ENCODE results near the gene CIDEA. TPM values are rescaled to one million over a fixed set of nuclear protein-coding genes. Genes with fewer than 3 reads are reported as not detected.

CIDEA gene
- total RNA-seq, 4 donors from 2014 or later, result 0.31 to 5.1 (median 0.59) TPM; not detected in 1

DNA sequence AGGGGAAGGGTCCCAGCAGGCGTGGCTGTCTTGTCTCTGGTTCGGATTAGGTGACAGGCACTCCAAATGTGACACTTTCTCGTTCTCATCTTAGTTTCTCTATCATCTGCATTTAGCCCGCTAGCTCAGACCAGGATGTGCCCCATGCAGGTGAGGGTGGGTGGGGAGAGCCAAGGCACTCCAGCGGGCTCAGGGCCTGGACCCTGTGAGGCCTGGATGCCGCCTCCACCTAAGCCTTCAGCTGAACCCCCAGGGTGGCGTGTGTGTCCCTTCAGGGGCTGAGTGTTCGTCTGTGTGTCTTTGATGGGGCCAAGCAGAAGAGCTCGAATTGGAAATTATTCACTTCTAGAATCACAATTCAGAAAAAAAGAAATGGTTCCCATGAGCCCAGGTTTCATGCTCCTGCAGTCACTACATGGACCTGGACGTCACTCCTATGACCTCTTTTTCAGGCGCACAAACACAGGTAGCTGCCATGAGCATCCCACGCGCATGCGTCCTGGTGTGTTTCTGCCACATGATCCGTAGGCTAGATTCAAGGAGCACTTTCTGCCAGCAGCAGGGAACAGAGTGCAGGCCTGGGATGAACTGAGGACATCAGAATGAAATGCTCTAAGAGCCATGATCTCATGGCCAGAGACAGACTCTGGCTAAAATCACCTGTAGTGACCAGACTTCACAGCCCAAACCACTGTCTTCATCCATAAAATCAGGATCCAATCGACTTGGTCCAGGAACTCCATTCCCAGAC, 25.8 kb downstream of the CIDEA start:
- Histone ChIP-seq H3K36me3 (no peaks in the 10 kb centered on the region), H3K4me3 (peak overlapping the region; percentile 43 to 57), H3K4me1 (peaks cover 0 to 66% (median 9%) of the 10 kb centered on the region in 3 donors), H3K27me3 (no peaks in the 10 kb centered on the region), H3K27ac (peak overlapping the region; percentile 93 to 98 (median 95)), H3K9me3 (no peaks in the 10 kb centered on the region)
- no peak for ATAC-seq
- WGBS, 2 donors (ENCODE audit: low coverage in 1 of 2), result 60 to 61% methylated on average over 1 to 3 of the region's 16 CpGs
- TF ChIP-seq, protein P1, sequence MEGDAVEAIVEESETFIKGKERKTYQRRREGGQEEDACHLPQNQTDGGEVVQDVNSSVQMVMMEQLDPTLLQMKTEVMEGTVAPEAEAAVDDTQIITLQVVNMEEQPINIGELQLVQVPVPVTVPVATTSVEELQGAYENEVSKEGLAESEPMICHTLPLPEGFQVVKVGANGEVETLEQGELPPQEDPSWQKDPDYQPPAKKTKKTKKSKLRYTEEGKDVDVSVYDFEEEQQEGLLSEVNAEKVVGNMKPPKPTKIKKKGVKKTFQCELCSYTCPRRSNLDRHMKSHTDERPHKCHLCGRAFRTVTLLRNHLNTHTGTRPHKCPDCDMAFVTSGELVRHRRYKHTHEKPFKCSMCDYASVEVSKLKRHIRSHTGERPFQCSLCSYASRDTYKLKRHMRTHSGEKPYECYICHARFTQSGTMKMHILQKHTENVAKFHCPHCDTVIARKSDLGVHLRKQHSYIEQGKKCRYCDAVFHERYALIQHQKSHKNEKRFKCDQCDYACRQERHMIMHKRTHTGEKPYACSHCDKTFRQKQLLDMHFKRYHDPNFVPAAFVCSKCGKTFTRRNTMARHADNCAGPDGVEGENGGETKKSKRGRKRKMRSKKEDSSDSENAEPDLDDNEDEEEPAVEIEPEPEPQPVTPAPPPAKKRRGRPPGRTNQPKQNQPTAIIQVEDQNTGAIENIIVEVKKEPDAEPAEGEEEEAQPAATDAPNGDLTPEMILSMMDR (IDR thresholded peaks at IDR 0.05), result no peak
- TF ChIP-seq POLR2A (IDR thresholded peaks at IDR 0.05) (no peak), POLR2AphosphoS5 (IDR thresholded peaks at IDR 0.05) (no peak), EP300 (IDR thresholded peaks at IDR 0.05) (no peak)

DNA sequence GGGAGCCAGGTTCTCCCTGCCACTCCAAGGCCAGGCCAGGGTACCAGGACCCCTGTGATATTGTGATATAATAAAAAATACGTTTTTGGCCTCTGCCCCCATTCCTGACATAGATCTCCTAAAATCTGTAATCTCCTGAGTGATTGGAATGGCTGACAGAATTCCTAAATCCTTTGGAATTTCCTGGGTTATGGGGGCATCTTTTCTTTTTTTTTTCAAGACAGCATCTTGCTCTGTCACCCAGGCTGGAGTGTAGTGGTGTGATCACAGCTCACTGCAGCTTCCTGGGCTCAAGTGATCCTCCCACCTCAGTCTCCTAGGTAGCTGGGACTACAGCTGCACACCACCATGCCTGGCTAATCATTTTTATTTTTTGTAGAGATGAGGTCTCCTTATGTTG, 27.7 kb downstream of the CIDEA start:
- Histone ChIP-seq H3K27me3 (no peaks in the 10 kb centered on the region), H3K9me3 (no peaks in the 10 kb centered on the region), H3K4me3 (no peak overlapping the region), H3K27ac (peak overlapping the region in 3 of 4 donors; percentile 65 to 98 (median 93)), H3K36me3 (no peaks in the 10 kb centered on the region), H3K4me1 (peaks cover 0 to 59% (median 9%) of the 10 kb centered on the region in 3 donors)
- WGBS, 2 donors (ENCODE audit: low coverage in 1 of 2), result 50% methylated on average over 1 of the region's 1 CpG; no CpG with 5 or more reads in 1 of the 2 donors
- ATAC-seq, result no peak
- TF ChIP-seq, protein P1 (IDR thresholded peaks at IDR 0.05), result no peak
- TF ChIP-seq POLR2A (IDR thresholded peaks at IDR 0.05) (no peak), POLR2AphosphoS5 (IDR thresholded peaks at IDR 0.05) (no peak), EP300 (IDR thresholded peaks at IDR 0.05) (no peak)

DNA sequence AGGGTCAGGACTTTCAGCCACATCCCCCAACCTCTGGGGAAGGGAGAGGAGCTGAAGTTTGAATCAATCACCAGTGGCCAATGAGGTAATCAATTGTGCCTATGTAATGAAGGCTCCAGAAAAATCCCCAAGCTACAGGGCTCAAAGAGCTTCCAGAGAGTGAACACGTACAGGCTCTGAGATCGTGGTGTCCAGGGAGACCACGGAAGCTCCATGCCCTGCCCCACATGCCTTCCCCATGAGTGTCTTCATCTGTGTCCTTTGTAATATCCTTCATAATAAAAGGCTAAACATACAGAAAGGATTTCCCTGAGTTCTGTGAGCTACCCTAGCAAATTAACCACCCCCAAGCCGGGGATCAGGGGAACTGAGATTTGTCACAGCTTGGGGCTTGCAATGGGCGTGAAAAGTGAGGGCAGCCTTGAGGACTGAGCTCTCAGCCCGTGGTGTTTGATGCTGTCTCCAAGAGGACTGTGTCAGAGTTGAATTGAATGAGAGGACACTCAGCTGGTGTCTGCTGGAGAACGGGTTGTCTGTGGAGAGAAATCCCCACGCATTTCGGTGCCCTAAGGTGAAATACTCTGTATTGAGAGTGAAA, 28.4 kb downstream of the CIDEA start:
- no peak overlapping the region for H3K4me3 ChIP-seq
- H3K4me1 ChIP-seq, result peaks cover 0 to 58% (median 9%) of the 10 kb centered on the region in 3 donors
- WGBS, 2 donors (ENCODE audit: low coverage in 1 of 2), result 81 to 82% methylated on average over 5 to 8 of the region's 9 CpGs
- H3K36me3 ChIP-seq, result no peaks in the 10 kb centered on the region
- TF ChIP-seq POLR2A (IDR thresholded peaks at IDR 0.05) (no peak), EP300 (IDR thresholded peaks at IDR 0.05) (no peak), POLR2AphosphoS5 (IDR thresholded peaks at IDR 0.05) (no peak)
- TF ChIP-seq, protein P1 (IDR thresholded peaks at IDR 0.05), result no peak
- H3K27me3 ChIP-seq, result no peaks in the 10 kb centered on the region
- no peak for ATAC-seq
- H3K27ac ChIP-seq, result peak overlapping the region in 3 of 4 donors; percentile 39 to 98 (median 93)
- H3K9me3 ChIP-seq, result no peaks in the 10 kb centered on the region

DNA sequence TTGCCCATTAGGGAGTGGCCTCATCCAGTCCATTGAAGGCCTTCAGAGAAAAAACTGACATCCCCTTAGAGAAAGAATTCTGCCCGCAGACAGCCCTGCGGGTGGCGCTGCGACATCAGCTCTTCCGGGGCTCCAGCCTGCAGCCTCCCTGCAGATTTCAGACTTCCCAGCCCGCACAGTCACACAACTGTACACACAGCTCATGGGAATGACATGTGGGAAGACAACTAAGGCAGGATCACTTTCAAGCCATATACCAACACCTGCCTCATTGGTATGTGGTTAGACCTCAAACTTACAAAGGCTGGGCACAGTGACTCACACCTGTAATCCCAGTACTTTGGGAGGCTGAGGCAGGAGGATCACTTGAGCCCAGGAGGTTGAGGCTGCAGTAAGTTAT, 29.1 kb downstream of the CIDEA start:
- H3K36me3 ChIP-seq, result no peaks in the 10 kb centered on the region
- WGBS, 2 donors (ENCODE audit: low coverage in 1 of 2), result 88% methylated on average over 6 of the region's 6 CpGs; no CpG with 5 or more reads in 1 of the 2 donors
- TF ChIP-seq, protein P1 (IDR thresholded peaks at IDR 0.05), result peak in 1 of 4 experiments; percentile 14
- TF ChIP-seq POLR2AphosphoS5 (IDR thresholded peaks at IDR 0.05), result no peak
- no peaks in the 10 kb centered on the region for H3K9me3 ChIP-seq
- H3K4me1 ChIP-seq, result peaks cover 0 to 57% (median 11%) of the 10 kb centered on the region in 3 donors
- H3K4me3 ChIP-seq, result no peak overlapping the region
- H3K27ac ChIP-seq, result peak overlapping the region in 3 of 4 donors; percentile 39 to 98 (median 93)
- H3K27me3 ChIP-seq, result no peaks in the 10 kb centered on the region
- ATAC-seq, result no peak

Data from gastroesophageal sphincter (tissue), 4 donors.